Measurements from ENCODE around the gene PDE4DIP. TPM values are rescaled to one million over a fixed set of nuclear protein-coding genes. Genes with fewer than 3 reads are reported as not detected.
"Not testable (repeated sequence)": the region's sequence is repeated elsewhere in the genome, so short reads cannot be mapped to it uniquely, and the experiment has no call there.

PDE4DIP gene
- total RNA-seq, 2 experiments from 2014 or later, result 37.5 to 52.2 TPM

DNA sequence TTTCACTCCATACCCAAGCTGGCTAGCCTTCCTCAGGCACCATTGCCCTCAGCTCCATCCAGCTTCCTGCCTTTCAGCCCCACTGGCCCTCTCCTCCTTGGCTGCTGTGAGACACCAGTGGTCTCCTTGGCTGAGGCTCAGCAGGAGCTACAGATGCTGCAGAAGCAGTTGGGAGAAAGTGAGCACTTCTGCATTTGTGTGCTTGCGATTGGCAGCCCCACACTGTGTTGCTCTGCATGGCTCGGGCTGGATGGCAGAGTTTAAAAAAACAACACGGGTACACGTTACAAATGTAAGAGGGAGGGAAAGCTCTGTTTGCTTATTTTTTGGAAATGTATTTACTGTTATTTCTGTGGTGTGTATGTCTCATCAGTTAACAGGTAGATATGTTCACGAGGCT, 168.4 kb downstream of the PDE4DIP start:
- H3K9me3 ChIP-seq (ENCODE audit: low read length); H3K36me3 ChIP-seq (ENCODE audit: insufficient read depth, low read length); H3K4me3 ChIP-seq (ENCODE audit: low read depth, low read length, poor library complexity, severe bottlenecking); H3K4me1 ChIP-seq (ENCODE audit: insufficient read depth, low read length, poor library complexity, severe bottlenecking); H3K27ac ChIP-seq (ENCODE audit: low read depth, low read length, poor library complexity, severe bottlenecking); POLR2A ChIA-PET; intact Hi-C loops (cut with micrococcal nuclease; ENCODE audit: unreplicated experiment); DNase-seq (ENCODE audit: low spot score); H2AFZ ChIP-seq (ENCODE audit: low read length); H3K79me2 ChIP-seq (ENCODE audit: insufficient read depth, low read depth, low read length); H4K20me1 ChIP-seq (ENCODE audit: insufficient read depth, low read length); H3K9me2 ChIP-seq (ENCODE audit: insufficient read depth, low read length); H3K4me2 ChIP-seq (ENCODE audit: low read length); CTCF ChIA-PET (ENCODE audit: unreplicated experiment); BruUV-seq (replicated peaks): not testable (repeated sequence)

DNA sequence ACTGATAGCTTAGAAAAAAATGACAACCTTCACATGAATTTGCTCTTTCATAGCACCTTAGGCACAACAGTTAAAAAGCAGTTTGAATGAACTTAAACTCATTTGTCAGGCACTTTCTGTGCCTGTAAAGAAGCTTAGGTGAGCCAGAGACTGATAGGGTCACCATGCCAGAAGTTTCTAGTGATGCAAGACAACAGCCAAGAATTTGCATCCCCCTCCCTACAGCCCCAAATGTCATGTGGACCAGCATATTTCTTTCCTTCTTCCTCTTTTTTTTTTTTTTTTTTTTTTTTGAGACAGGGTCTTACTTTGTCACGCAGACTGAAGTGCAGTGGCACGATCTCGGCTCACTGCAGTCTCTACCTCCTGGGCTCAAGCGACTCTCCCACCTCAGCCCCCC, 169.3 kb downstream of the PDE4DIP start:
- H3K9me3 ChIP-seq (ENCODE audit: low read length); intact Hi-C loops (cut with micrococcal nuclease; ENCODE audit: unreplicated experiment); H3K4me3 ChIP-seq (ENCODE audit: low read depth, low read length, poor library complexity, severe bottlenecking); POLR2A ChIA-PET; H3K79me2 ChIP-seq (ENCODE audit: insufficient read depth, low read depth, low read length); CTCF ChIA-PET (ENCODE audit: unreplicated experiment); DNase-seq (ENCODE audit: low spot score); H3K9me2 ChIP-seq (ENCODE audit: insufficient read depth, low read length); H3K27ac ChIP-seq (ENCODE audit: low read depth, low read length, poor library complexity, severe bottlenecking); H4K20me1 ChIP-seq (ENCODE audit: insufficient read depth, low read length); H3K4me2 ChIP-seq (ENCODE audit: low read length); H3K4me1 ChIP-seq (ENCODE audit: insufficient read depth, low read length, poor library complexity, severe bottlenecking); BruUV-seq (replicated peaks); H3K36me3 ChIP-seq (ENCODE audit: insufficient read depth, low read length); H2AFZ ChIP-seq (ENCODE audit: low read length): not testable (repeated sequence)

DNA sequence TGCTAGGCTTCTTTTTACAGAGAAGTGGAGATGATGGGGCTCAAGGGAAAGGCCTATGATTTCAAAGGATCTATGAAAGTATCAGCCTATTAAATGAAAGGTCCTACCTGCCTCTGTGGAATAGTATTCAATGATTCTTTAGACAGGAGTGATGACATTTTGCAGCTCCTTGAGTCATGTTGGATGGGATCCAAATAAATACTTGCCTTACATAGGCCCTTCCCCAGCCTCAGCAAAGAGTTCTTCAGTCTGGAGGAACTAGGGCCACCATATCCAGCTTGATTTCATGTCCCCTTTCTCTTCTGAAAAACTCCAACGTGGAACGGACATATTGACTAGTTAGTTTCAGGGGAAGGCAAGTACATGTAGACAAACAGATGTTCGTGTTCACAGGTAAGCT, 171.3 kb downstream of the PDE4DIP start:
- H3K27ac ChIP-seq (ENCODE audit: low read depth, low read length, poor library complexity, severe bottlenecking); H3K4me1 ChIP-seq (ENCODE audit: insufficient read depth, low read length, poor library complexity, severe bottlenecking); H3K36me3 ChIP-seq (ENCODE audit: insufficient read depth, low read length); H4K20me1 ChIP-seq (ENCODE audit: insufficient read depth, low read length); CTCF ChIA-PET (ENCODE audit: unreplicated experiment); H3K79me2 ChIP-seq (ENCODE audit: insufficient read depth, low read depth, low read length); H2AFZ ChIP-seq (ENCODE audit: low read length); intact Hi-C loops (cut with micrococcal nuclease; ENCODE audit: unreplicated experiment); POLR2A ChIA-PET; H3K9me3 ChIP-seq (ENCODE audit: low read length); H3K4me2 ChIP-seq (ENCODE audit: low read length); H3K4me3 ChIP-seq (ENCODE audit: low read depth, low read length, poor library complexity, severe bottlenecking); DNase-seq (ENCODE audit: low spot score); BruUV-seq (replicated peaks); H3K9me2 ChIP-seq (ENCODE audit: insufficient read depth, low read length): not testable (repeated sequence)

DNA sequence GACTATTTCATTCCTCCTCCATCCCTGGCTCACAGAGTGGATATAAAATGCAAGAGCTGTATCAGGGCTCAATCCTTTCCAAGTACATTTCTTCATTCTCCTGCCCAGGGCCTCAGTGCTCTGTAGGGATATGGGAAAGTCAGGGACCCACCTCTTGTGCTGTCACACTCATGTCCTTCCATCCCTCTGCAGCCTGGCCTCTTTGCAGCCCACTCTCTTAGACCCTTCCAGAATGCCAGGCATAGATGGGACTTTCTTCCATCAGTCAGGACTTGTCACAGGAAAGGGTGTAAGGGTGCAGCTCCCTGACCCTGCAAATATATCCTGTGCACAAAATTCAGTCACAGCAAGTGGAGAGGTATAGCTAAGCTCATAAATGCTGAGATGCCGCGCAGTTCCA, 172.4 kb downstream of the PDE4DIP start:
- H3K9me3 ChIP-seq (ENCODE audit: low read length); H3K79me2 ChIP-seq (ENCODE audit: insufficient read depth, low read depth, low read length); H3K36me3 ChIP-seq (ENCODE audit: insufficient read depth, low read length); DNase-seq (ENCODE audit: low spot score); POLR2A ChIA-PET; H2AFZ ChIP-seq (ENCODE audit: low read length); CTCF ChIA-PET (ENCODE audit: unreplicated experiment); intact Hi-C loops (cut with micrococcal nuclease; ENCODE audit: unreplicated experiment); H4K20me1 ChIP-seq (ENCODE audit: insufficient read depth, low read length); H3K4me3 ChIP-seq (ENCODE audit: low read depth, low read length, poor library complexity, severe bottlenecking); H3K4me1 ChIP-seq (ENCODE audit: insufficient read depth, low read length, poor library complexity, severe bottlenecking); BruUV-seq (replicated peaks); H3K4me2 ChIP-seq (ENCODE audit: low read length); H3K27ac ChIP-seq (ENCODE audit: low read depth, low read length, poor library complexity, severe bottlenecking); H3K9me2 ChIP-seq (ENCODE audit: insufficient read depth, low read length): not testable (repeated sequence)

DNA sequence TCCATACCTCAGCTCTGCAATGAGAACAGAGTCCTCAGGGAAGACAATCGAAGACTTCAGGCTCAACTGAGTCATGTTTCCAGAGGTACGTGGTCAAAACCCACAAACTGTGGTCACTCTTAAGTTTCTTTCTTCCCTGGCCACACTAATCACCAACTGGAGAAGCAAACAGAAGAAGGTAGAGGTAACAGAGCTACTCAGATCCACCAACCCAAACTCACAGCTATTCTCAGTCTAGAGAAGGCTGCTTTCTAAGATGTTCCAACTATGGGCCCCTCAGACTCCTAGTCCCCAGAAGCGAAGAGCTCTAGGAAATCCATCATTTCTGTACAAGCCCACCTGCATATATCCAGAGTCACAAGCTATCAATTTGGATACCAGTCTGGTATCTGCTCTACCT, 174.3 kb downstream of the PDE4DIP start:
- not testable (repeated sequence) for BruUV-seq (replicated peaks)

DNA sequence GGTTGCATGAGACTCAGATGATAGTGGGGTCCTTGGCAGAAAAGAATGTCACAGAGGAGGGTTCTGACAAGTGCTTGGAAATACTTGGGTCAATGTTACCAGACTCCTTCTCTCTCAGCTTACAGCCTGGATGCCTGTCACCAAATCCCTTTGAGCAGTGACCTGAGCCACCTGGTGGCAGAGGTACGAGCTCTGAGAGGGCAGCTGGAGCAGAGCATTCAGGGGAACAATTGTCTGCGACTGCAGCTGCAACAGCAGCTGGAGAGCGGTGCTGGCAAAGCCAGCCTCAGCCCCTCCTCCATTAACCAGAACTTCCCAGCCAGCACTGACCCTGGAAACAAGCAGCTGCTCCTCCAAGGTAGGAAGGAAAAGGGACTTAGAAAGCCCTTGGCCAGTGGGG, 180.1 kb downstream of the PDE4DIP start:
- not testable (repeated sequence) for DNase-seq (ENCODE audit: low spot score)

More for the DNA sequence above, 174.3 kb downstream of the PDE4DIP start:
- H3K27ac ChIP-seq (ENCODE audit: low read depth, low read length, poor library complexity, severe bottlenecking); H3K36me3 ChIP-seq (ENCODE audit: insufficient read depth, low read length); H2AFZ ChIP-seq (ENCODE audit: low read length); DNase-seq (ENCODE audit: low spot score); intact Hi-C loops (cut with micrococcal nuclease; ENCODE audit: unreplicated experiment); H3K9me2 ChIP-seq (ENCODE audit: insufficient read depth, low read length); H4K20me1 ChIP-seq (ENCODE audit: insufficient read depth, low read length); POLR2A ChIA-PET; H3K79me2 ChIP-seq (ENCODE audit: insufficient read depth, low read depth, low read length); H3K4me2 ChIP-seq (ENCODE audit: low read length); CTCF ChIA-PET (ENCODE audit: unreplicated experiment); H3K4me3 ChIP-seq (ENCODE audit: low read depth, low read length, poor library complexity, severe bottlenecking); H3K9me3 ChIP-seq (ENCODE audit: low read length); H3K4me1 ChIP-seq (ENCODE audit: insufficient read depth, low read length, poor library complexity, severe bottlenecking): not testable (repeated sequence)

DNA sequence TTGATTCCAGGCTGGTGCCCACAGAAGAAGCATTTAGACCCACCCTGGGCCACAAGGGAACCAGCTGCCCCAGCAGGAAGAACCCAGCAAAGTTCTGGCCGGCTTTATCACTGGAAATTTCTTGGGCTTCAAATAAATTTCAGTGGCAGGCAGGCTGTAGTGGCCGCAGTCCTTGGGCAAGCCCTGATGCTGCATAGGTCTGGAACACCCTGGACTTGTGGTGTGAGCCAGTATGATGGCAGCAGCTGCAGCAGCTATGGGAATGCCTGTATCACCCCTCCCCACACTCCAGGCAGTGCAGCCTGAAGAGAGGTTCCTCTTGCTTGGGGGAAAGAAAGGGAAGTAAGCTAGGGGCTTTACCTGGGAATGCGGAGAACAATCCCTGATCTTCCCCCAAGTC, 189.7 kb downstream of the PDE4DIP start:
- BruUV-seq (replicated peaks); POLR2A ChIA-PET; DNase-seq (ENCODE audit: low spot score): not testable (repeated sequence)

More for the DNA sequence above, 180.1 kb downstream of the PDE4DIP start:
- H3K4me1 ChIP-seq (ENCODE audit: insufficient read depth, low read length, poor library complexity, severe bottlenecking); H3K36me3 ChIP-seq (ENCODE audit: insufficient read depth, low read length); H3K4me3 ChIP-seq (ENCODE audit: low read depth, low read length, poor library complexity, severe bottlenecking); H3K9me2 ChIP-seq (ENCODE audit: insufficient read depth, low read length); H2AFZ ChIP-seq (ENCODE audit: low read length); H4K20me1 ChIP-seq (ENCODE audit: insufficient read depth, low read length); intact Hi-C loops (cut with micrococcal nuclease; ENCODE audit: unreplicated experiment); H3K79me2 ChIP-seq (ENCODE audit: insufficient read depth, low read depth, low read length); H3K9me3 ChIP-seq (ENCODE audit: low read length); BruUV-seq (replicated peaks); H3K4me2 ChIP-seq (ENCODE audit: low read length); CTCF ChIA-PET (ENCODE audit: unreplicated experiment); H3K27ac ChIP-seq (ENCODE audit: low read depth, low read length, poor library complexity, severe bottlenecking); POLR2A ChIA-PET: not testable (repeated sequence)

More for the DNA sequence above, 189.7 kb downstream of the PDE4DIP start:
- H2AFZ ChIP-seq (ENCODE audit: low read length); CTCF ChIA-PET (ENCODE audit: unreplicated experiment); H3K9me3 ChIP-seq (ENCODE audit: low read length); H3K9me2 ChIP-seq (ENCODE audit: insufficient read depth, low read length); H3K4me3 ChIP-seq (ENCODE audit: low read depth, low read length, poor library complexity, severe bottlenecking); H3K36me3 ChIP-seq (ENCODE audit: insufficient read depth, low read length); H3K27ac ChIP-seq (ENCODE audit: low read depth, low read length, poor library complexity, severe bottlenecking); H3K4me2 ChIP-seq (ENCODE audit: low read length); intact Hi-C loops (cut with micrococcal nuclease; ENCODE audit: unreplicated experiment); H4K20me1 ChIP-seq (ENCODE audit: insufficient read depth, low read length); H3K79me2 ChIP-seq (ENCODE audit: insufficient read depth, low read depth, low read length); H3K4me1 ChIP-seq (ENCODE audit: insufficient read depth, low read length, poor library complexity, severe bottlenecking): not testable (repeated sequence)
